GM21390 (cell line): ENCODE results near the gene ERMARD.

ENCODE experiments used
- ATAC-seq: cut with Tn5 transposase; IDR thresholded peaks from one replicate; pipeline ENCODE4 v1.9.1; 2021; ENCODE audit not compliant: unreplicated experiment

The ERMARD gene

GRCh38 chr6:169751242-169752073 lies at the start of gene ERMARD, which contains the start of gene DYNLT2:
TSS of gene ERMARD (plus strand) at chr6:169751622. CDS start at chr6:169751658, 36 bp downstream.
TSS of gene DYNLT2 (minus strand) at chr6:169751572. CDS start at chr6:169751458, 114 bp downstream.
- peak; percentile 96 for ATAC-seq

- ATAC-seq = peak; percentile 95
These were observed 49.2 kb upstream of the ERMARD start, which contains the start of the genes C6orf120 and WDR27 for GRCh38 chr6:169701954-169702839. TSS of gene C6orf120 (plus strand) at chr6:169702126. CDS start at chr6:169702460, 334 bp downstream. TSS of gene WDR27 (minus strand) at chr6:169702029. CDS start at chr6:169689005, 13,024 bp downstream.

GRCh38 chr6:169702840-169703246 lies 48.6 kb upstream of the ERMARD start:
- ATAC-seq = peak; percentile 9

- no peak for ATAC-seq
These were observed 43.6 kb upstream of the ERMARD start for GRCh38 chr6:169707772-169708171.

- peak; percentile 58 for ATAC-seq
These were observed 42.1 kb upstream of the ERMARD start for GRCh38 chr6:169709293-169709692.

- no peak for ATAC-seq
These were observed 41.4 kb upstream of the ERMARD start for GRCh38 chr6:169710009-169710408.

GRCh38 chr6:169714178-169714577 lies 37.2 kb upstream of the ERMARD start:
- no peak for ATAC-seq

- no peak for ATAC-seq
These were observed 36.8 kb upstream of the ERMARD start for GRCh38 chr6:169714595-169714994.

GRCh38 chr6:169719117-169719516 lies 32.3 kb upstream of the ERMARD start:
- no peak for ATAC-seq

GRCh38 chr6:169720207-169720855 lies 31.1 kb upstream of the ERMARD start:
- no peak for ATAC-seq

- ATAC-seq = peak; percentile 17
These were observed 28.8 kb upstream of the ERMARD start for GRCh38 chr6:169722362-169723199.

GRCh38 chr6:169723200-169723909 lies 28.1 kb upstream of the ERMARD start:
- ATAC-seq = peak; percentile 36

- peak; percentile 34 for ATAC-seq
These were observed 27.4 kb upstream of the ERMARD start for GRCh38 chr6:169723991-169724493.

- peak; percentile 41 for ATAC-seq
These were observed 26.8 kb upstream of the ERMARD start, which contains the start of gene PHF10 for GRCh38 chr6:169724494-169725124. TSS of gene PHF10 (minus strand) at chr6:169724500. CDS start at chr6:169723931, 569 bp downstream.

GRCh38 chr6:169725125-169726048 lies 26.0 kb upstream of the ERMARD start:
- ATAC-seq = peak; percentile 15

- ATAC-seq = no peak
These were observed 25.4 kb upstream of the ERMARD start for GRCh38 chr6:169726049-169726400.

GRCh38 chr6:169726963-169727362 lies 24.5 kb upstream of the ERMARD start:
- no peak for ATAC-seq

GRCh38 chr6:169729961-169730360 lies 21.5 kb upstream of the ERMARD start:
- no peak for ATAC-seq
